IPS-18a (cell line): ENCODE data around the gene SLC50A1.

Experiments
- H3K27ac ChIP-seq: one replicate; pipeline ENCODE4 v1.5.1; 2013; ENCODE audit warnings: low read length
- H3K27me3 ChIP-seq: one replicate; pipeline ENCODE4 v1.6.1; 2013; ENCODE audit warnings: mild to moderate bottlenecking, low read length; ENCODE audit not compliant: control insufficient read depth, insufficient read depth
- H3K36me3 ChIP-seq: one replicate; pipeline ENCODE4 v1.6.1; 2013; ENCODE audit warnings: low read depth, low read length; ENCODE audit not compliant: control insufficient read depth
- H3K4me1 ChIP-seq: one replicate; pipeline ENCODE4 v1.6.1; 2013; ENCODE audit warnings: low read depth, low read length; ENCODE audit not compliant: control insufficient read depth
- H3K4me3 ChIP-seq: one replicate; pipeline ENCODE4 v1.5.1; 2013; ENCODE audit warnings: low read length
- H3K9ac ChIP-seq: one replicate; pipeline ENCODE4 v1.6.1; 2013; ENCODE audit warnings: mild to moderate bottlenecking, low read length, moderate library complexity
- H3K9me3 ChIP-seq: one replicate; pipeline ENCODE4 v1.6.1; 2013; ENCODE audit warnings: low read depth, low read length; ENCODE audit not compliant: control insufficient read depth

The SLC50A1 gene

GRCh38 chr1:155174324-155175280, 39.0 kb downstream of the SLC50A1 start:
- Histone ChIP-seq H3K27me3 (no peaks in the 10 kb centered on the region), H3K4me3 (peak overlapping the region; percentile 94), H3K9me3 (no peaks in the 10 kb centered on the region), H3K27ac (no peak overlapping the region), H3K9ac (peak overlapping the region; percentile 84), H3K36me3 (peaks cover 29% of the 10 kb centered on the region), H3K4me1 (peaks cover 11% of the 10 kb centered on the region)

GRCh38 chr1:155175281-155175926, 39.8 kb downstream of the SLC50A1 start:
- H3K4me3 ChIP-seq = peak overlapping the region; percentile 94
- H3K27ac ChIP-seq = no peak overlapping the region
- H3K9me3 ChIP-seq = no peaks in the 10 kb centered on the region
- H3K36me3 ChIP-seq = peaks cover 28% of the 10 kb centered on the region
- H3K4me1 ChIP-seq = peaks cover 11% of the 10 kb centered on the region
- H3K27me3 ChIP-seq = no peaks in the 10 kb centered on the region
- H3K9ac ChIP-seq = peak overlapping the region; percentile 84

GRCh38 chr1:155175927-155176371, 40.3 kb downstream of the SLC50A1 start:
- Histone ChIP-seq H3K27me3 (no peaks in the 10 kb centered on the region), H3K4me1 (peaks cover 11% of the 10 kb centered on the region), H3K9ac (no peak overlapping the region), H3K9me3 (no peaks in the 10 kb centered on the region), H3K4me3 (no peak overlapping the region), H3K36me3 (peaks cover 27% of the 10 kb centered on the region), H3K27ac (no peak overlapping the region)

GRCh38 chr1:155176544-155177071, 41.0 kb downstream of the SLC50A1 start:
- no peak overlapping the region for H3K27ac ChIP-seq

GRCh38 chr1:155177192-155177917, 41.7 kb downstream of the SLC50A1 start:
- Histone ChIP-seq H3K27me3 (no peaks in the 10 kb centered on the region), H3K36me3 (peaks cover 35% of the 10 kb centered on the region), H3K9me3 (no peaks in the 10 kb centered on the region), H3K4me1 (peaks cover 6% of the 10 kb centered on the region), H3K4me3 (no peak overlapping the region), H3K9ac (no peak overlapping the region), H3K27ac (no peak overlapping the region)

More at GRCh38 chr1:155176544-155177071, 41.0 kb downstream of the SLC50A1 start:
- H3K9me3 ChIP-seq = no peaks in the 10 kb centered on the region
- H3K9ac ChIP-seq = no peak overlapping the region
- H3K4me3 ChIP-seq = no peak overlapping the region
- H3K27me3 ChIP-seq = no peaks in the 10 kb centered on the region
- H3K36me3 ChIP-seq = peaks cover 32% of the 10 kb centered on the region
- H3K4me1 ChIP-seq = peaks cover 11% of the 10 kb centered on the region

GRCh38 chr1:155177918-155178281, 42.2 kb downstream of the SLC50A1 start:
- Histone ChIP-seq H3K27ac (no peak overlapping the region), H3K4me1 (peaks cover 4% of the 10 kb centered on the region), H3K4me3 (no peak overlapping the region), H3K9me3 (no peaks in the 10 kb centered on the region), H3K9ac (no peak overlapping the region), H3K36me3 (peaks cover 35% of the 10 kb centered on the region), H3K27me3 (no peaks in the 10 kb centered on the region)

- Histone ChIP-seq H3K4me3 (no peak overlapping the region), H3K9me3 (no peaks in the 10 kb centered on the region), H3K4me1 (peaks cover 4% of the 10 kb centered on the region), H3K9ac (no peak overlapping the region), H3K36me3 (peaks cover 39% of the 10 kb centered on the region), H3K27ac (no peak overlapping the region), H3K27me3 (no peaks in the 10 kb centered on the region)
These were observed 42.9 kb downstream of the SLC50A1 start for GRCh38 chr1:155178441-155179111.

GRCh38 chr1:155179112-155180031, 43.7 kb downstream of the SLC50A1 start:
- Histone ChIP-seq H3K27ac (no peak overlapping the region), H3K9ac (no peak overlapping the region), H3K4me3 (no peak overlapping the region), H3K36me3 (peaks cover 40% of the 10 kb centered on the region), H3K27me3 (no peaks in the 10 kb centered on the region), H3K9me3 (no peaks in the 10 kb centered on the region), H3K4me1 (no peaks in the 10 kb centered on the region)

GRCh38 chr1:155181371-155182051, 45.9 kb downstream of the SLC50A1 start:
- H3K4me1 ChIP-seq = peaks cover 13% of the 10 kb centered on the region
- no peak overlapping the region for H3K27ac ChIP-seq
- no peaks in the 10 kb centered on the region for H3K27me3 ChIP-seq
- peaks cover 40% of the 10 kb centered on the region for H3K36me3 ChIP-seq
- no peak overlapping the region for H3K4me3 ChIP-seq
- no peaks in the 10 kb centered on the region for H3K9me3 ChIP-seq
- no peak overlapping the region for H3K9ac ChIP-seq
